ENCODE data around the gene CAPN1.

Gene CAPN1

DNA sequence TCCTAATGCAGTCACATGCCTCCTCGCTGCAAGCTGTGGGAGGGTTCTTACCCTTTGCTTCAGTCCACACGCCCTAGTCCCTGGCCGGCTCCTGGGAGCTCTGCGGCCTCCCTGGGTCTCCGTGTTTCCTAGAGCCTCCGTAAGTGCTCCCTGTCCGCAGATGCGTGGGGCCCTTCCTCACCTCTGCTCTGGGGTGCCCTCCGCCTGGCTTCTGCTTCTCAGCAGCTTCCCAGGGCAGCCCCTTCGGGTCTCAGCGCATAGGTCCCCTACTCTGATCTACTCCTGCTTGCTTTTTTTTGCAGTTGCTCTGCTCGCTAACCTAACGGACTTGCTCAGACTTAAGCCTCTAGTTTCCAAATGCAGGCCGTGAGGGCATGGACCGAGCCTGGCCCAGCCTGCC is 22.4 kb downstream of the CAPN1 start:
- no peak for DNase-seq

- DNase-seq: peak; percentile 34 to 35
Observed at GRCh38 chr11:65204646-65205601, 23.2 kb downstream of the CAPN1 start.

DNA sequence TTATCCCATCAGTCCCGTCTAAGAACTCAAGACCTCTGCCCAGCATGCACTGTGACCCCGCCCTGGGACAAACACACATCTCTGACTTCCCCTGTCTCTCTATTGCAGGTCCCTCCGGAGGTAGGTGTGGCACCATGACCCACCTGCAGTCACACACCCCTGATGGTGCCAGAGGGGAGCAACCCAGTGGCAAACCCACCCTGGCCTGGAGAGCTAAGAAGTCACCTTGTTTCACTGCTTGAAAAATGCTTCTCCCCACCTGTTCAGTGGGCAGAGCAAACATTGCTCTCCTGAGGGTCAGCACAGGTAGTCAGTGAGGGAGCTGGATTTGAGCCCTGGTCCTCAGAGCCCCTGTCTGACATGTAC is 23.9 kb downstream of the CAPN1 start:
- DNase-seq: no peak

- no peak for DNase-seq
Observed at GRCh38 chr11:65206441-65206841, 24.7 kb downstream of the CAPN1 start.

DNA sequence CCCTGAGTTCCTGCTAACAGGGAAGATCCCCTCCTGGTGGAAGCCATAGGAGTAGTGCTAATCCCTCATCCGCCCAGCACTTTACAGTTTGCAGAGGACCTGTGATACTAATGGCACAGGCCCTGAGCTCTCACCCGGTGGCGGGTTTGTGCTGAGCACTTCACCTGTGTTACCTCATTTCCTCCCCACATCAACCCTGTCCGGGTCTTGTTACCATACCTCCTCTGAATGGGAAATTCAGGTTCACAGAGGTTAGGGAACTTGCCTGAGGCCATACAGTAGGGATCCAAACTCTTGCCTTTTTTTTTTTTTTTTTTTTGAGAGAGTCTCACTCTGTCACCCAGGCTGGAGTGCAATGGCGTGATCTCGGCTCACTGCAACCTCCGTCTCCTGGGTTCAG is 25.2 kb downstream of the CAPN1 start:
- DNase-seq: no peak

DNA sequence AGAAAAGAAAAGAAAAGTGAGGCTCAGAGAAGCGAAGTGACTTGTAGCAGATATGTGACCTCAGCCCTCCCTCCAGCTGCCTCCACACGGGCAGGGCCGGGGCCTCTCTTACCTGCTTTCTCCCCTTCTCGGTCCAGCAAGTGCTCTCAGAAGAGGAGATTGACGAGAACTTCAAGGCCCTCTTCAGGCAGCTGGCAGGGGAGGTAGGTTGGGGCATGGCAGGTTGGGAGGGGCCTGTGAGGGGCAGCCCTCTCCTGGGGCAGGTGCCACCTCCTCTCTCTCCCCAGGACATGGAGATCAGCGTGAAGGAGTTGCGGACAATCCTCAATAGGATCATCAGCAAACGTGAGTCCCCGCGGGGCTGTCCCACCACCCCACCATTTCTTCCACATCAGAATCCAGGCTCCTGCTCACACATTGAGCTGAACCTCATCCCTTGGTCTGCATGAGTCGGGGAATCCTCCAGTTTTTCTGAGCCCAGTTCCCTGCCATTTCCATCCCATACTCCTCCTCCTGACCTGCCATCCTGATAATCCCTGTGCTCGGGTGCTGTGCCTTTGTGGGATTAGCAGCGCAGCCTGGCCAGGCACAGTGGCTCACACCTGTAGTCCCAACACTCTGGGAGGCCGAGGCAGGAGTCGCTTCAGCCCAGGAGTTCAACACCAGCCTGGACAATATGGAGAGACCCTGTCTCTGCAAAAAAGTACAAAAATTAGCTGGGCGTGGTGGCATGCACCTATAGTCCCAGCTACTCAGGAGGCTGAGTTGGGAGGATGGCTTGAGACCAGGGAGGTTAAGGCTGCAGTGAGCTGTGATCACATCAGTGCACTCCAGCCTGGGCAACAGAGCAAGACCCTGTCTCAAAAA is 26.4 kb downstream of the CAPN1 start:
- DNase-seq: no peak

DNA sequence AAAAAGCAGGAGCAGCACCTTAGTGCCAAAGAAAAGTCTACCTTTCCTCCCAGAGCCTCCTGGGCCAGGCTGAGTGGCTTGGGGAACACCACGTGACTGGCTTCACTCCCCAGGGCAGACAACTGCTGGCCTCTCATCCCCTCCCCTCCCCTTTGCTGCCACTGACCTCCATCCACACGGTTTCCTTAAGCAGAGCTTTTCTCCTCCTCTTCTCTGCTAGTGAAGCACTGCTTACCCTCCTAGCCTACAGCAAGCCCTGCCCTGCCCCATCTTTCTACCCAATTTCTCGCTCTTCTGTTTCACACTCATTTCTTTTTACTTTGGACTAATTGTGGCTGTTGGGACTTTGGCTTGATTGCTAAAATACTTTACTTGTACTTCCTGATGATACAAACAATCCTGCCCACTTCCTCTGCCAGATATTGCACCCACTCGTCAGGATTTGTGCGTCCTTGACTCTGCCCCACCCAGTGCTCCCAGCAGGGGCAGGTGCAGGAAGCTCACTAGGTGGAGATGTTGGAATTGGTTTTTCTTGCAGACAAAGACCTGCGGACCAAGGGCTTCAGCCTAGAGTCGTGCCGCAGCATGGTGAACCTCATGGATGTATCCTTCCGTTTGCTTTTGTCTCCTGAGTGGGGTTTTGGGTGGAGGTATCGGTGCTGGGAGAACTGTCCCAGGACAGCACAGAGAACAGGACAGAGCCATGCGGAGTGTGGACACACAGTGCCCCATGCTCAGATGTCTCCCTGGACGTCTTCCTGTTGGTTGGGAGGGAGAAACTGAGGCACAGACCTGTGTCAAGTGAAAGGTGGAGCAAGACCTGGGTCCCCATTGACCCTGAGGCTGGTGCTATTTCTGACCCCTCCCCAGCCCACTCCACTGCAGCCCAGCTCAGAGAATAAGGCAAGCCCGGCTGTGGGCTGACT is 27.3 kb downstream of the CAPN1 start:
- no peak for DNase-seq

GRCh38 chr11:65209711-65210360 is 28.1 kb downstream of the CAPN1 start:
- no peak for DNase-seq

- no peak for DNase-seq
Observed at GRCh38 chr11:65210361-65210731, 28.6 kb downstream of the CAPN1 start.

DNA sequence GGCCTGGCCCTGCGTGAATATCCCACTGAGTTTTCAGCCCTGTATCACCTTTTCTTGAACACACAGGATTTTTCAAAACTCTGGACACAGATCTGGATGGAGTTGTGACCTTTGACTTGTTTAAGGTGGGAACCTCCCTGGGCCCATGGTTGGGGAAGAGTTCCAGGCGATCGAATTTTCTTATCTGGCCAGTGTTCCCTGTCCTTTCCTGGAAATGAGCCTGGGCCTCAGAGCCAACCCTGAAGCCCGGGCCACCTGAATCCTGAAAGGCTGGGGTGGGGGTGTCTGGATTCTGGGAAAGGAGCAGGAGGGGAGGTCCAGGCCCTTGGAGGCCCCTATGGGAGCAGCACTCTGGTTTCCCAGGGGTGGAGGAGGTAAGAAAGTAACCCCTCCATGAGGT is 29.0 kb downstream of the CAPN1 start:
- no peak for DNase-seq

DNA sequence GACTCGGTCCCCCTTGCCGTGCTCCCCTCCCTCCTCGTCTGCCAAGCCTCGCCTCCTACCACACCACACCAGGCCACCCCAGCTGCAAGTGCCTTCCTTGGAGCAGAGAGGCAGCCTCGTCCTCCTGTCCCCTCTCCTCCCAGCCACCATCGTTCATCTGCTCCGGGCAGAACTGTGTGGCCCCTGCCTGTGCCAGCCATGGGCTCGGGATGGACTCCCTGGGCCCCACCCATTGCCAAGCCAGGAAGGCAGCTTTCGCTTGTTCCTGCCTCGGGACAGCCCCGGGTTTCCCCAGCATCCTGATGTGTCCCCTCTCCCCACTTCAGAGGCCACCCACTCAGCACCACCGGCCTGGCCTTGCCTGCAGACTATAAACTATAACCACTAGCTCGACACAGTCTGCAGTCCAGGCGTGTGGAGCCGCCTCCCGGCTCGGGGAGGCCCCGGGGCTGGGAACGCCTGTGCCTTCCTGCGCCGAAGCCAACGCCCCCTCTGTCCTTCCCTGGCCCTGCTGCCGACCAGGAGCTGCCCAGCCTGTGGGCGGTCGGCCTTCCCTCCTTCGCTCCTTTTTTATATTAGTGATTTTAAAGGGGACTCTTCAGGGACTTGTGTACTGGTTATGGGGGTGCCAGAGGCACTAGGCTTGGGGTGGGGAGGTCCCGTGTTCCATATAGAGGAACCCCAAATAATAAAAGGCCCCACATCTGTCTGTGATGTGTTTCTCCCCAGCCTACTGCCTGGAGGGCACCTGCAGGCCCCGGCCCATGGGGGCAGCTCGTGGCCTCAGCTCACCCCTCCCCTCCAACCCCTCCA is 29.8 kb downstream of the CAPN1 start:
- DNase-seq: no peak

DNA sequence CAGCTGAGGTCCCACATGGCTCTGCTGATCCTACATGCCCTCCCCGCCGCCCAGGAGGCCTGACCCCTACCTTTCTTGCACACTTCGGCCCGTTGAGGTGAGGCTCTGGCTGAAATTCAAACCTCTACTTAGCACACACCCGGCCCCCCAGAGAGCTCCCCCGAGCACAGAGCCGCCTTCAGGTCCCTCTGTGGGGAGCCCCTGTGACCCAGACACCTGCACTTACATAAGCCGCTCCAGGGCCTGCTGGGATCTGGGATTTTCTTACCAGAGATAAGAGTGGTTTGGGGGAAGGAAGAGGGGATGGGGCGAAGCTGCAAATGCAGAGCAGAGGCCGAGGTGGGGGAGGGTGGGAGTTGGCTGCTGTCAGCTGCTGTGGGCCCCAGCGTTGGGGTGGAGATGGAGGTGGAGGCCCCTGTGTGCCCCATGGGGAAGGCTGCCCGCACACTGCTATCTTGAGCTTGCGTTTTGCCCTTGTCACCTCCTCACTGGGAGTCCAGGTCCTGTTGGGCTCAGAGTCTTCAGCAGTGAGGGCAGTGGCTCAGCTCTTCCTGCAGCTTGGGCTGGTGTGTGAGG is 30.6 kb downstream of the CAPN1 start:
- DNase-seq: no peak

DNA sequence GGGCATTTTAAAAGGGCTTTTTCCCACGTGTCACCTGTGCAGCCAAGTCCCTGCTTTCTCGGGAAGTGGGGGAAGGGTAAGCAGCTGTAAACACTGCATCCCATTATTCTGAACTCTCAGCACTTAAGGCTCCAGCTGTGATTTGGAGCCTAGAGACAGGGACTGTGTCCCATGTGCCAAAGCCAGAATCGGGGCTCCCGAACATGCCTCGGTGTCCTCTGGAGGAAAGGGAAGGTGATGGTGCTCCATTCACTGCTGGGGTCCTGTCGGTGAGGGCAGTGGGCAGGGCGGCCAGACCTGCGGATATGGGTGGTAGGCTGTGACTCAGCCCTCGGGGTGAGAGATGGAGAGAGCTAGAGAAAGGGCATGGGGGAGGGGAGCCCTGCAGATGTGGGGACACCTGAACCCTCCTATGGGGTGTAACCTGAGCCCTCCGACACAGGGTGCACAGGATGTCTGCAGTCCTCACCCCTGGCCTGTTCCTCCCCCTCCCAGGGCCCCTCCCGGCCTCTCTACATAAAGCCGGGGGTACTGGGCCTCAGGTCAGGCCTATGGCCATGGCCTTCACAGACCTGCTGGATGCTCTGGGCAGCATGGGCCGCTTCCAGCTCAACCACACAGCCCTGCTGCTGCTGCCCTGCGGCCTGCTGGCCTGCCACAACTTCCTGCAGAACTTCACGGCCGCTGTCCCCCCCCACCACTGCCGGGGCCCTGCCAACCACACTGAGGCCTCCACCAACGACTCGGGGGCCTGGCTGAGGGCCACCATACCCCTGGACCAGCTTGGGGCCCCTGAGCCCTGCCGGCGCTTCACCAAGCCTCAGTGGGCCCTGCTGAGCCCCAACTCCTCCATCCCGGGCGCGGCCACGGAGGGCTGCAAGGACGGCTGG is 31.8 kb downstream of the CAPN1 start:
- no peak for DNase-seq

DNA sequence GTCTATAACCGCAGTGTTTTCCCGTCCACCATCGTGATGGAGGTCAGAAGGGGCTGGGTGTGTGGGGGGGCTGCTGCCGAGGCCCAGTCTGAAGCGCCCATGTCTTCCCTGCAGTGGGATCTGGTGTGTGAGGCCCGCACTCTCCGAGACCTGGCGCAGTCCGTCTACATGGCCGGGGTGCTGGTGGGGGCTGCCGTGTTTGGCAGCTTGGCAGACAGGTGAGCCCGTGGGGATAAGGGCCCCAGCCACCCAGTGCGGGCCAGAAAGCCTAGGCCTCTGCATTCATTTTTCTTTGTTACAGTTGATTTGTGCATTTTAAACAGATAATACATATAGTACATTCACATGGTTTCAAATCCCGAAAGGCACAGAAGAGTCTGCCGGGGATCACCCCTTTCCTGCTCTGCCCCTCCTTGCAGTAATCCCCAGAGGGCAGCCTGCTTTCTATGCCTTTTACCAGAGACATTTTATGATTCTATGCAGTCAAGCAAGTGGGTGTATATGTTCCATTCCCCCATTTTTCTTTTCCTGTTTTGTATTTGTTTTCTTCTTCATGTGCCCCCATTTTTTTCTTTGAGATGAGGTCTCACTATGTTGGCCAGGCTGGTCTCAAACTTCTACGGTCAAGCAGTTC is 32.6 kb downstream of the CAPN1 start:
- DNase-seq: no peak

DNA sequence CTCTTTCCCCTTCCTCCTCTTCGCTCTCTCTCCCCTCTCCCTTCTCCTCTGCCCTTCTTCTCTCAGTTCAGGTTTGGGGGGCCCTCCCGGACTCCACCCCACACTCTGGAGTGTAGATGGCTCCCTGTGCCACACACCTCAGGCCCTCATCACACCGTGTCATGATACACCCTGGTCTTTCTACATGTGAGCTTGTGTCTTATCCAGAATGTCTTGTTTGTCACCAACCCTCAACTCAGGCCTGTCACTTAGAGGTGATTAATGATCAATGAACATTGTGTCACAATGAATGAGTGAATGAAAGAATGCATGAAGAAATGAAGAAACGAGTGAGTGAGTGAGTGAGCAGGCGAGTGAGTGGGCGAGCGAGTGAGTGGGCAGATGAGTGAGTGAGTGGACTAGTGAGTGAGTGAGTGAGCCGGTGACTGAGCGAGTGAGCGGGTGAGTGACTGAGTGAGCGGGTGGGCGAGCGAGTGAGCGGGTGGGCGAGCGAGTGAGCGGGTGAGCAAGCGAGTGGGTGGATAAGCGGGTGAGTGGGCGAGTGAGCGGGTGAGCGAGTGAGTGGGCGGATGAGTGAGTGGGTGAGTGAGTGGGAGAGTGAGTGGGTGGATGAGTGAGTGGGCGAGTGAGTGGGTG is 33.8 kb downstream of the CAPN1 start:
- no peak for DNase-seq

GRCh38 chr11:65216830-65217229 is 35.1 kb downstream of the CAPN1 start:
- no peak for DNase-seq

GRCh38 chr11:65217441-65218423 is 36.0 kb downstream of the CAPN1 start:
- DNase-seq: no peak

- DNase-seq: no peak
Observed at GRCh38 chr11:65218446-65218845, 36.7 kb downstream of the CAPN1 start.
